BLaER1 (cell line): ENCODE results near the gene MITD1.
"Not testable (repeated sequence)": the region's sequence is repeated elsewhere in the genome, so short reads cannot be mapped to it uniquely, and the experiment has no call there.

Source experiments
- H3K27ac ChIP-seq: shearing (Covaris generic); formaldehyde crosslinking; 2 replicates; pipeline ENCODE4 v1.8.1; 2022
- H3K27me3 ChIP-seq: shearing (Covaris generic); formaldehyde crosslinking; 2 replicates; pipeline ENCODE4 v1.8.1; 2022
- H3K36me3 ChIP-seq: shearing (Covaris generic); formaldehyde crosslinking; 2 replicates; pipeline ENCODE4 v1.8.1; 2022
- H3K4me1 ChIP-seq: shearing (Covaris generic); formaldehyde crosslinking; 2 replicates; pipeline ENCODE4 v1.8.1; 2022
- H3K4me2 ChIP-seq: shearing (Covaris generic); formaldehyde crosslinking; 2 replicates; pipeline ENCODE4 v1.8.1; 2022
- H3K4me3 ChIP-seq: shearing (Covaris generic); formaldehyde crosslinking; 2 replicates; pipeline ENCODE4 v1.8.1; 2022
- H3K9ac ChIP-seq: shearing (Covaris generic); formaldehyde crosslinking; 2 replicates; pipeline ENCODE4 v1.8.1; 2022
- H3K9me3 ChIP-seq: shearing (Covaris generic); formaldehyde crosslinking; 2 replicates; pipeline ENCODE4 v1.8.1; 2022
- H4K20me1 ChIP-seq: shearing (Covaris generic); formaldehyde crosslinking; 2 replicates; pipeline ENCODE4 v1.8.1; 2022
- Cebpa-rat ChIP-seq: shearing (Covaris generic); IDR thresholded peaks from 2 replicates; pipeline ENCODE4 v1.8.1; 2022

Gene MITD1

GRCh38 chr2:99139003-99139402 lies 41.9 kb downstream of the MITD1 start:
- no peak for TF ChIP-seq Cebpa-rat

GRCh38 chr2:99135044-99135556 lies 45.8 kb downstream of the MITD1 start:
- not testable (repeated sequence) for H3K9ac ChIP-seq, H3K27ac ChIP-seq, H3K4me2 ChIP-seq, H3K27me3 ChIP-seq, H4K20me1 ChIP-seq, H3K4me1 ChIP-seq, H3K4me3 ChIP-seq, H3K36me3 ChIP-seq
- H3K9me3 ChIP-seq, result peaks cover 37% of the 10 kb centered on the region

More at GRCh38 chr2:99139003-99139402, 41.9 kb downstream of the MITD1 start:
- peaks cover 12% of the 10 kb centered on the region; the same call in 1 of the 2 replicates for H3K27me3 ChIP-seq
- H3K4me2 ChIP-seq, result no peak overlapping the region
- H3K9me3 ChIP-seq, result peaks cover 1% of the 10 kb centered on the region; the same call in 1 of the 2 replicates
- H3K9ac ChIP-seq, result no peak overlapping the region
- H4K20me1 ChIP-seq, result 0 out of 2 replicates have a peak, but pooled peaks cover 7% of the 10 kb centered on the region
- H3K27ac ChIP-seq, result no peak overlapping the region
- H3K36me3 ChIP-seq, result 0 out of 2 replicates have a peak, but pooled peaks cover 5% of the 10 kb centered on the region
- no peak overlapping the region for H3K4me3 ChIP-seq
- peaks cover 15% of the 10 kb centered on the region for H3K4me1 ChIP-seq

GRCh38 chr2:99127981-99128380 lies 52.9 kb downstream of the MITD1 start:
- no peaks in the 10 kb centered on the region for H3K27me3 ChIP-seq
- TF ChIP-seq Cebpa-rat, result no peak

More at GRCh38 chr2:99127981-99128380, 52.9 kb downstream of the MITD1 start:
- H3K9ac ChIP-seq, result no peak overlapping the region
- H3K36me3 ChIP-seq, result peaks cover 7% of the 10 kb centered on the region
- H4K20me1 ChIP-seq, result no peaks in the 10 kb centered on the region
- no peak overlapping the region for H3K27ac ChIP-seq
- H3K4me1 ChIP-seq, result no peaks in the 10 kb centered on the region
- H3K4me3 ChIP-seq, result no peak overlapping the region
- no peak overlapping the region for H3K4me2 ChIP-seq
- peaks cover 26% of the 10 kb centered on the region for H3K9me3 ChIP-seq
